Lung (tissue), 12 donors: ENCODE results near the gene CT45A10. TPM values are rescaled to one million over a fixed set of nuclear protein-coding genes. Genes with fewer than 3 reads are reported as not detected.
"Not testable (repeated sequence)": the region's sequence is repeated elsewhere in the genome, so short reads cannot be mapped to it uniquely, and the experiment has no call there.

Experiments
- ATAC-seq: fragments of 200-7000 bp; cut with Tn5 transposase; one replicate; pipeline ENCODE4 v1.9.1; 2020; ENCODE audit warnings: moderate number of reproducible peaks; ENCODE audit not compliant: insufficient read depth, low FRiP score
- DNase-seq, 3 donors: peaks; one replicate each; pipeline ENCODE4 v3.0.0-alpha.2; 2013 to 2017
- H3K27ac ChIP-seq, 2 donors: one replicate each; pipeline ENCODE4 v1.5.1; 2013; ENCODE audit warnings: mild to moderate bottlenecking in 2 of 2, moderate library complexity in 2 of 2, control low read depth in 1 of 2, inconsistent platforms in 1 of 2, low read depth in 1 of 2, low read length in 1 of 2
- H3K27me3 ChIP-seq, 3 donors: one replicate each; pipeline ENCODE4 v1.5.1; 2013; ENCODE audit warnings: low read length in 2 of 3; ENCODE audit not compliant: control insufficient read depth in 3 of 3, insufficient read depth in 3 of 3
- H3K36me3 ChIP-seq, 4 donors: one replicate each; pipeline ENCODE4 v1.5.1; 2013; ENCODE audit warnings: low read length in 4 of 4, mild to moderate bottlenecking in 1 of 4, moderate library complexity in 1 of 4; ENCODE audit not compliant: control insufficient read depth in 4 of 4, insufficient read depth in 4 of 4
- H3K4me1 ChIP-seq, 5 donors: one replicate each; pipeline ENCODE4 v1.5.1; 2013; ENCODE audit warnings: low read length in 5 of 5, mild to moderate bottlenecking in 2 of 5, moderate library complexity in 1 of 5; ENCODE audit not compliant: control insufficient read depth in 5 of 5, insufficient read depth in 5 of 5
- H3K4me3 ChIP-seq: one replicate; pipeline ENCODE4 v1.5.1; 2013; ENCODE audit warnings: mild to moderate bottlenecking, control low read depth, moderate library complexity
- H3K9ac ChIP-seq, 2 donors: one replicate each; pipeline ENCODE4 v1.5.1; 2013; ENCODE audit warnings: low read length in 2 of 2, control low read depth in 1 of 2; ENCODE audit not compliant: insufficient read depth in 1 of 2
- H3K9me3 ChIP-seq, 4 donors: one replicate each; pipeline ENCODE4 v1.5.1; 2013; ENCODE audit warnings: low read length in 3 of 4, mild to moderate bottlenecking in 1 of 4, moderate library complexity in 1 of 4; ENCODE audit not compliant: control insufficient read depth in 4 of 4, insufficient read depth in 3 of 4
- WGBS, 2 donors: extraction: QIAGEN DNeasy Blood & Tissue Kit; methylation state at CpG; one replicate each; pipeline ENCODE4 v1.1.7; 2013; 5-methylcytosine and 5-hydroxymethylcytosine counted together
- polyA plus RNA-seq, 2 donors: library from polyadenylated mRNA; stranded (reverse); fragments of 200-250 nt; gene quantifications; one replicate each; pipeline ENCODE4 v1.2.1, GENCODE V29; 2013
- total RNA-seq, 2 donors: library from RNA; depleted of rRNA in 1 of 2; stranded (reverse); fragments of >200 nt in 1 of 2; gene quantifications; one replicate each; pipeline ENCODE4 v1.2.1, GENCODE V29; 2014 to 2021
- TF ChIP-seq, protein P1 (sequence below): IDR thresholded peaks from 2 replicates; pipeline ENCODE4 v1.5.1; 2012; ENCODE audit warnings: mild to moderate bottlenecking; ENCODE audit errors: control extremely low read depth, extremely low read depth
- donor health status: control.
- donor health status: control.
- donor health status: Bipolar disorder and iron deficiency.
- donor health status: healthy.
- donor health status: DM: yes; HTN: yes; CAD: no.

Gene CT45A10
- total and polyA plus RNA-seq, 4 donors, result not detected

- WGBS, 2 donors, result 90 to 98% methylated on average over 11 of the region's 11 CpGs
These were observed 463 bp downstream of the CT45A10 start for GRCh38 chrX:135892781-135893180.

DNA sequence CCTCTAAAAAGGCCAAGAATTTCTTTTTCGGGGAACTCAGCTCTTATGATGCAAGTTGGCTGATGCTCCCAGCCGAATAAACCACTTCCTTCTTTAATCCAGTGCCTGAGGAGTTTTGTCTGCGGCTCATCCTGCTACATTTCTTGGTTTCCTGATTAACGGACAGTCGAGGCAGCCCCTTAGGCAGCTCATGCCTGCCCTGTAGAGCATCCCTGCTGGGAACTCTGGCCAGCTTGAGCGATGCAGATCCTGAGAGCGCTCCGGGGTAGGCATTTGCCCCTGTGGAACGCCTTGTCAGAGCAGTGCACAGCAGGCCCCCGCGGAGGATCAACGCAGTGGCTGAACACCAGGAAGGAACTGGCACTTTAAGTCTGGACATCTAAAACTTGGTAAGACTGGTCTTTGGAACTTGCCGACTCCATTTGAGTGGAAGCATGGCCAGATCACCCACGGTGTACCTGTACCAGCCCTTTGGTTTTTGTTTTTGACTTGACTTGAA, 3.1 kb downstream of the CT45A10 start:
- TF ChIP-seq, protein P1, sequence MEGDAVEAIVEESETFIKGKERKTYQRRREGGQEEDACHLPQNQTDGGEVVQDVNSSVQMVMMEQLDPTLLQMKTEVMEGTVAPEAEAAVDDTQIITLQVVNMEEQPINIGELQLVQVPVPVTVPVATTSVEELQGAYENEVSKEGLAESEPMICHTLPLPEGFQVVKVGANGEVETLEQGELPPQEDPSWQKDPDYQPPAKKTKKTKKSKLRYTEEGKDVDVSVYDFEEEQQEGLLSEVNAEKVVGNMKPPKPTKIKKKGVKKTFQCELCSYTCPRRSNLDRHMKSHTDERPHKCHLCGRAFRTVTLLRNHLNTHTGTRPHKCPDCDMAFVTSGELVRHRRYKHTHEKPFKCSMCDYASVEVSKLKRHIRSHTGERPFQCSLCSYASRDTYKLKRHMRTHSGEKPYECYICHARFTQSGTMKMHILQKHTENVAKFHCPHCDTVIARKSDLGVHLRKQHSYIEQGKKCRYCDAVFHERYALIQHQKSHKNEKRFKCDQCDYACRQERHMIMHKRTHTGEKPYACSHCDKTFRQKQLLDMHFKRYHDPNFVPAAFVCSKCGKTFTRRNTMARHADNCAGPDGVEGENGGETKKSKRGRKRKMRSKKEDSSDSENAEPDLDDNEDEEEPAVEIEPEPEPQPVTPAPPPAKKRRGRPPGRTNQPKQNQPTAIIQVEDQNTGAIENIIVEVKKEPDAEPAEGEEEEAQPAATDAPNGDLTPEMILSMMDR, result no peak
- no peak overlapping the region for H3K4me3 ChIP-seq
- H3K27ac ChIP-seq, result no peak overlapping the region
- ATAC-seq (no peak), DNase-seq (no peak)
- WGBS, 2 donors, result 76 to 84% methylated on average over 14 of the region's 14 CpGs
- H3K9ac ChIP-seq, result no peak overlapping the region
- H3K27me3 ChIP-seq, result no peaks in the 10 kb centered on the region
- peaks cover 0 to 4% (median 0%) of the 10 kb centered on the region in 4 donors for H3K9me3 ChIP-seq
- no peaks in the 10 kb centered on the region for H3K36me3 ChIP-seq
- no peaks in the 10 kb centered on the region for H3K4me1 ChIP-seq

More at GRCh38 chrX:135892781-135893180, 463 bp downstream of the CT45A10 start:
- Histone ChIP-seq H3K27ac (no peak overlapping the region), H3K36me3 (no peaks in the 10 kb centered on the region), H3K4me1 (no peaks in the 10 kb centered on the region), H3K9me3 (peaks cover 0 to 4% (median 0%) of the 10 kb centered on the region in 4 donors), H3K4me3 (no peak overlapping the region), H3K9ac (no peak overlapping the region), H3K27me3 (no peaks in the 10 kb centered on the region)
- ATAC-seq, result no peak
- no peak for DNase-seq
- TF ChIP-seq, protein P1, result no peak

GRCh38 chrX:135888976-135889375, 4.3 kb downstream of the CT45A10 start:
- not testable (repeated sequence) for ATAC-seq, H3K4me1 ChIP-seq, H3K27ac ChIP-seq, H3K36me3 ChIP-seq, H3K4me3 ChIP-seq, DNase-seq, H3K27me3 ChIP-seq, H3K9ac ChIP-seq, H3K9me3 ChIP-seq
- 68 to 70% methylated on average over 12 to 15 of the region's 15 CpGs for WGBS, 2 donors

GRCh38 chrX:135888230-135888629, 5.0 kb downstream of the CT45A10 start:
- not testable (repeated sequence) for DNase-seq, H3K27me3 ChIP-seq
- WGBS, 2 donors, result 90 to 97% methylated on average over 10 of the region's 18 CpGs

DNA sequence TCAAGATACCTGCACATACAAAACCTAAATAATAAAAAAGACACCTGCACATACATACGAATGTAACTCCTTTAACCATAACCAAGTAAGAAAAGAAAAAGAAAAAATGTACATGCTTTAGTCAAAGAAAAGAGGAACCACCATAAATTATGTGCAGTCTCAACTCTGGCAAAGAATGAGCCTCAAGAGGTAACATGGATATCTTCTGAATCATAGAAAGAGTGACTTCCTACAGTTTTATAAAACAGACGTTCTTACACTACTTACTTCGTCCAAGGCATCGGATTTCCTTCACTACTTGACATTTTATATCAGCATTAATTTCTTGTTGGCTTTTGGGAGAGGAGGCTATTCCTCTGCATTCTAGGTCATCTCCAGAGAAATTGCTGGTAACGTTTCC, 10.5 kb downstream of the CT45A10 start:
- WGBS, 2 donors, result 40 to 52% methylated on average over 4 of the region's 5 CpGs
- not testable (repeated sequence) for H3K27me3 ChIP-seq, H3K4me3 ChIP-seq, H3K4me1 ChIP-seq, H3K9ac ChIP-seq, ATAC-seq, H3K36me3 ChIP-seq, DNase-seq, H3K9me3 ChIP-seq, H3K27ac ChIP-seq

More at GRCh38 chrX:135888230-135888629, 5.0 kb downstream of the CT45A10 start:
- H3K9me3 ChIP-seq, ATAC-seq, H3K36me3 ChIP-seq, H3K9ac ChIP-seq, H3K4me1 ChIP-seq, H3K27ac ChIP-seq, H3K4me3 ChIP-seq: not testable (repeated sequence)

DNA sequence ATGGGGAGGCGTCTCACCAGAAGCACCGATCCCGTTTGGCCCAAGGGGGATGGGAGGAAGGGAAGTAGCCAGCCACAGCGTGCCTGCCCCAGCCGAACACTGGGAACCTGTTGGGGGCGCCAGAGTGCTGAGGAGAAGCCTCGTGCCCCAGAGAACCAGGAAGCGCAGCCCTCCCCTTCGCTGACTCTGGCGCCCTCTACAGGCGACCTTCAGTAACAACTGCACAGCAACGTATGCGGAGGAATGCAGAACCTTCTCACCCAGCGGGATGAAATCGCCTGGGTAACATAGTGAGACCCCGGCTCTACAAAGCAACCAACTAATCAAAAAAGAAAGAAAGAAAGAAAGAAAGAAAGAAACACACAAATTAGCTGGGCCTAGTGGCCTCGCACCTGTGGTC, 21.5 kb downstream of the CT45A10 start, which contains the start of gene CT45A9:
Gene CT45A9, minus strand, starts transcription at position 101 of the 400 bp plus-strand sequence. CDS start 3,751 bp downstream, outside the sequence.
- not testable (repeated sequence) for H3K4me1 ChIP-seq, H3K4me3 ChIP-seq, H3K27me3 ChIP-seq, H3K9me3 ChIP-seq, H3K36me3 ChIP-seq, H3K27ac ChIP-seq, ATAC-seq, H3K9ac ChIP-seq, DNase-seq
- no CpG with 5 or more reads among the region's 17 CpGs for WGBS, 2 donors

DNA sequence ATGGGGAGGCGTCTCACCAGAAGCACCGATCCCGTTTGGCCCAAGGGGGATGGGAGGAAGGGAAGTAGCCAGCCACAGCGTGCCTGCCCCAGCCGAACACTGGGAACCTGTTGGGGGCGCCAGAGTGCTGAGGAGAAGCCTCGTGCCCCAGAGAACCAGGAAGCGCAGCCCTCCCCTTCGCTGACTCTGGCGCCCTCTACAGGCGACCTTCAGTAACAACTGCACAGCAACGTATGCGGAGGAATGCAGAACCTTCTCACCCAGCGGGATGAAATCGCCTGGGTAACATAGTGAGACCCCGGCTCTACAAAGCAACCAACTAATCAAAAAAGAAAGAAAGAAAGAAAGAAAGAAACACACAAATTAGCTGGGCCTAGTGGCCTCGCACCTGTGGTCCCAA, 38.8 kb downstream of the CT45A10 start, which contains the start of gene CT45A8:
Gene CT45A8, minus strand, starts transcription at position 101 of the 400 bp plus-strand sequence. CDS start 3,755 bp downstream, outside the sequence.
- WGBS, 2 donors, result no CpG with 5 or more reads among the region's 17 CpGs

More for the DNA sequence above, 38.8 kb downstream of the CT45A10 start, which contains the start of gene CT45A8:
- not testable (repeated sequence) for DNase-seq, H3K36me3 ChIP-seq, H3K4me3 ChIP-seq, H3K27ac ChIP-seq, H3K27me3 ChIP-seq, ATAC-seq, H3K9ac ChIP-seq, H3K4me1 ChIP-seq, H3K9me3 ChIP-seq
